NT2/D1 (cell line): ENCODE results near the gene FAXC.

ENCODE experiments used
- DNase-seq: peaks from one replicate; pipeline ENCODE4 v3.0.0-alpha.2; 2011; ENCODE audit warnings: low read depth, low spot score
- H3K27me3 ChIP-seq: 2 replicates; pipeline ENCODE4 v1.6.0; 2011; ENCODE audit warnings: mild to moderate bottlenecking; ENCODE audit not compliant: insufficient read length, insufficient read depth
- H3K36me3 ChIP-seq: 2 replicates; pipeline ENCODE4 v1.6.1; 2011; ENCODE audit warnings: mild to moderate bottlenecking, low read length, mixed read lengths; ENCODE audit not compliant: insufficient read depth, insufficient read length
- H3K4me1 ChIP-seq: 2 replicates; pipeline ENCODE4 v1.5.1; 2011; ENCODE audit not compliant: insufficient read depth, insufficient read length
- H3K4me3 ChIP-seq: 2 replicates; pipeline ENCODE4 v1.5.1; 2011; ENCODE audit warnings: low read depth; ENCODE audit not compliant: insufficient read length
- H3K9ac ChIP-seq: 2 replicates; pipeline ENCODE4 v1.6.0; 2011; ENCODE audit warnings: low read depth; ENCODE audit not compliant: insufficient read length
- H3K9me3 ChIP-seq: 2 replicates; pipeline ENCODE4 v1.5.1; 2011; ENCODE audit warnings: mild to moderate bottlenecking, low read length; ENCODE audit not compliant: insufficient read depth
- SUZ12 ChIP-seq: IDR thresholded peaks from 2 replicates; pipeline ENCODE4 v1.6.1; 2011; ENCODE audit not compliant: insufficient read length, insufficient read depth; ENCODE audit errors: extremely low read depth
- YY1 ChIP-seq: IDR thresholded peaks from 2 replicates; pipeline ENCODE4 v1.6.1; 2011; ENCODE audit not compliant: insufficient read length, insufficient read depth
- ZNF274 ChIP-seq: IDR thresholded peaks from 2 replicates; pipeline ENCODE4 v1.6.1; 2011; ENCODE audit warnings: mild to moderate bottlenecking, low read depth, low read length

The FAXC gene

DNA sequence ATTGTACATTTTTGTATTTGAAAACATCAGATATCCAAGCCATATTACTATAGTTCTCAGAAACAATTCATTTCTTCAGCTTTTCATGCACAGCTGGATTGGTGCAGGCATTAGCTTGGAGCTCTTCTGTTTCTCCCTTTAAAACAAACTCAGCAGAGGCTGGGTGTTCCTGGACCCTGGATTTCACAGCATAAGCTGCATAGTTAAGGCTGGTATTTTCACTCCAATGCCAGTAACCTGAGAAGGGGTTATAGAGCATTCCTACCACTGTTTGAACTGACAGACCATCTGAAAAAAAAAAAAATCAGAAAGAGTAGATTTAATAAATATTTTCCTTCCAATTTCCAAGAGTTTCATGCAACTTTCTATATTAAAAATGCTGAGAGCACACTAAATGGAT, 20.1 kb upstream of the FAXC start:
- TF ChIP-seq ZNF274 (no peak), SUZ12 (no peak), YY1 (no peak)
- Histone ChIP-seq H3K4me1 (no peaks in the 10 kb centered on the region), H3K9me3 (no peaks in the 10 kb centered on the region), H3K36me3 (no peaks in the 10 kb centered on the region), H3K27me3 (no peaks in the 10 kb centered on the region), H3K9ac (no peak overlapping the region), H3K4me3 (no peak overlapping the region)
- no peak for DNase-seq

DNA sequence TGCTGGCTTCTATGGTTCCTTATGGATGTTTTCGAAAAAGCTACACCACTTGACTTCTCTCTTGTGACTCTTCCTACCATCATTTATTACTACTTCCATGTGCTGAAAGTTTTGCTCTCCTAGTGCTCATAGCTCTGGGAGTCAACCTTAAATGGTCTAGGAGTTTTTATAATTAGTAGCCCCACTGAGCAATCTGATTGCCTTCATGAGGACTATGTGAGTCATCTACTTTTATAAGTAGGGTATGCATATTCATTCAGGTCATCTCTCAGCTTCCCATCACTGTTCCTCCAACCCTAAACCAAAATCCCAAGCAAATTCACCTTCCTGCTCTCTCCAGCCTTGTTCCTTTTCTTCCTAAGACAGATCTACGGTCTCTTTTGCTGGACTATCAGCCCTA, 17.4 kb upstream of the FAXC start:
- H3K4me3 ChIP-seq, result no peak overlapping the region
- H3K36me3 ChIP-seq, result no peaks in the 10 kb centered on the region
- no peak overlapping the region for H3K9ac ChIP-seq
- DNase-seq, result no peak
- TF ChIP-seq SUZ12, result no peak
- H3K4me1 ChIP-seq, result no peaks in the 10 kb centered on the region
- no peaks in the 10 kb centered on the region for H3K27me3 ChIP-seq
- no peaks in the 10 kb centered on the region for H3K9me3 ChIP-seq

DNA sequence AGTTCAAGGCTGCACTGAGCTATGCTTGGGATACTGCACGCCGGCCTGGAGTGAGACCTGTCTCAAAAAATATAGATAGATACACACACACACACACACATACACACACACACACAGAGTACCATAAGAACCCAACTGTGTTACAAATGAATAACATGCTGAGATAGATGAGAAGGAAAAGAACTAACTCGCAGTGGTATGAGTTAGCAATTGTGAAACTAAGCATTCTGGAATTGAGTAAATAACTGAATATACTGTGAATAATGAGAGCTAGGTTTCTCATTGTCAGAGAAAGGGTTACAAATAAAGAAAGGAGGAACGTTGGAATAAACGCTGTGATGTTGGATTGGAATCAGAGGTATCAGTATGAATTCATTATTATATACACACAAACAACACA, 14.6 kb upstream of the FAXC start:
- Histone ChIP-seq H3K36me3 (no peaks in the 10 kb centered on the region), H3K9me3 (no peaks in the 10 kb centered on the region), H3K4me3 (no peak overlapping the region), H3K4me1 (no peaks in the 10 kb centered on the region), H3K27me3 (no peaks in the 10 kb centered on the region), H3K9ac (no peak overlapping the region)
- no peak for DNase-seq
- TF ChIP-seq SUZ12 (no peak), ZNF274 (no peak), YY1 (no peak)

DNA sequence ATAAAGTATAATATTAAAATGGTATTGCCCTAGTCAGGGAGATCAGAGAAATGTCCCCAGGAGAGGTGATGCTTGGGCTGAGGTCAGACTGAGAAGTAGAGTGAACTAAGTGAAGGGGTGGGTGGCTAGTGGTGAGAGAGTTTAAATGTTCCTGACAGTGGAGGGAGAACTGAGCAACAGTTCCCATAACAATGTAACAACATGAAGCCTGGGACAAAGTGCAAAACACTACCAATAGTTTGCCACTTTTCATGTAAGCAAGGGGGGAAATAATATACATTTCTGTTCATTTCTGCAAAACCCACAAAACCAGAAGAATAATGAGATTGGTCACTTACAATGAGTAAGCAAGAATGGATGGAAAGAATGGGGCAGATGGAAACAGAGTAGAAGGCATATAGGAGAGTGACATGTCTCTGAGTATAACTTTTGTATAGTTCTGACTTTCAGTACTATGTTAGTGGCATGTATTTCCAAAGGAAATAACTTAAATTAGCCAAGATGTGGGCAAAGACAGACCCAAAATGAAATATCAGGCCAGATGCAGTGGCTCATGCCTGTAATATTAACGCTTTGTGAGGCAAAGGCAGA, 13.3 kb upstream of the FAXC start:
- no peaks in the 10 kb centered on the region for H3K9me3 ChIP-seq
- no peak overlapping the region for H3K9ac ChIP-seq
- TF ChIP-seq ZNF274 (no peak), YY1 (no peak), SUZ12 (no peak)
- H3K4me3 ChIP-seq, result no peak overlapping the region
- DNase-seq, result no peak
- H3K27me3 ChIP-seq, result no peaks in the 10 kb centered on the region
- no peaks in the 10 kb centered on the region for H3K36me3 ChIP-seq
- H3K4me1 ChIP-seq, result no peaks in the 10 kb centered on the region

DNA sequence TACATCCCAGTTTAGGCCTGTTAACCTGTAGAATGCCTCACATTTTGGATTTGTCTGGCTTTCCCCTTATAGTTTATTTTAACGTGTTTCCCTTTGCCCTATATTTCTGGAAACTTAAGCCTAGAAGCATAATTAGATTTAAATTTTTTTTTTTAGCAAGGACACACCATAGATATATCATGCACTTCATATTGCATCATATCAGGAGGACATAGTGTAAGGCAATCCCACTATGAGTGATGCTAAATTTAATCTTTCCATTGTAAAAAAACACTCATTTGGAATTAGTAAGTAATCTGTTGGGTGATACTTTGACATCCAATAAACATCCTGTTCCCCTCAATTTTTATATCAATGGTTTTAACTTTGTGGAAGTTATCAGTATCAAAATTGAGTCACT, 10.3 kb upstream of the FAXC start:
- H3K9me3 ChIP-seq, result no peaks in the 10 kb centered on the region
- H3K4me1 ChIP-seq, result no peaks in the 10 kb centered on the region
- H3K4me3 ChIP-seq, result no peak overlapping the region
- no peak overlapping the region for H3K9ac ChIP-seq
- H3K27me3 ChIP-seq, result no peaks in the 10 kb centered on the region
- no peak for DNase-seq
- H3K36me3 ChIP-seq, result no peaks in the 10 kb centered on the region
- no peak for TF ChIP-seq SUZ12
- no peak for TF ChIP-seq ZNF274
- no peak for TF ChIP-seq YY1

DNA sequence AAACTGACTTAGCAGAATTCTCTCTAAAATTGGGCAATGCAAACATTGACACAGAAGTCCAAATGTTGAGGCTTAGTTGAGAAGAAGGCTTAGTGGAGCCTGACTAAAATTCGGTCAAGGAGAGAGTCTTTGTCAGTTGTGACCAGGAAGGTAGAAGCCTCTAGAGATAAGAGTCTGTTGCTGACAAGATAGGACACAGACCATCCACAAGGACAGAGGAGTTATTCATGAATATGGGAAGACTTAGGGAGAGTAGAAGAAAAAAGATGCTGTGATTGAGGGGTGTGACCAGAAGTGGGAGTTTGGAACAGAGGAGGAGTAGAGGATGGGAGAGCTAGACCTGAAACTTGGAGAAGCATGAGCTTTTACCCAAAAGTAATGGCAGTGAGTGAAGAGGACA, 7.2 kb upstream of the FAXC start:
- no peak overlapping the region for H3K9ac ChIP-seq
- H3K4me1 ChIP-seq, result no peaks in the 10 kb centered on the region
- no peaks in the 10 kb centered on the region for H3K27me3 ChIP-seq
- H3K36me3 ChIP-seq, result no peaks in the 10 kb centered on the region
- H3K4me3 ChIP-seq, result no peak overlapping the region
- no peak for DNase-seq
- H3K9me3 ChIP-seq, result no peaks in the 10 kb centered on the region
- no peak for TF ChIP-seq ZNF274
- TF ChIP-seq YY1, result no peak
- no peak for TF ChIP-seq SUZ12

DNA sequence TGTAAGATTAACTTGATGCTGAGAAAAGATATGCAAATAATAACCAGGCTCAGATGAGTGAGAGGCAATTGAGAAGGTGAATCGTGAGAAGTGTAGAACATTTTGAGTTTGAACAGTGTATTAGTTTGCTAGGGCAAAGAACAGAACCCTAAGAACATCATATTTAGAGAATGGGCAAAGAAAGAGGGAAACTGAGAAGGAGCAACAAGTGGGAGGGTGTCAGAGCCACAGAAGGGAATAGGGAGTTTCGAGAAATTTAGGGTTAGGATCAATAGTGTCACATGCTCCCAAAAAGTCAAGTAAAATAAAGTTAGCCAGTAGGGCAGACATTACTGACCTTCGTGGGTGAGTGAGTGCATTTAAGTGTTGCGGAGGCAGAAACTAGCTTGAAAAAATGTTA, 5.5 kb upstream of the FAXC start:
- no peak overlapping the region for H3K4me3 ChIP-seq
- no peaks in the 10 kb centered on the region for H3K36me3 ChIP-seq
- TF ChIP-seq ZNF274 (no peak), SUZ12 (no peak), YY1 (no peak)
- no peaks in the 10 kb centered on the region for H3K9me3 ChIP-seq
- no peak overlapping the region for H3K9ac ChIP-seq
- H3K27me3 ChIP-seq, result peaks cover 9% of the 10 kb centered on the region
- DNase-seq, result no peak
- no peaks in the 10 kb centered on the region for H3K4me1 ChIP-seq

DNA sequence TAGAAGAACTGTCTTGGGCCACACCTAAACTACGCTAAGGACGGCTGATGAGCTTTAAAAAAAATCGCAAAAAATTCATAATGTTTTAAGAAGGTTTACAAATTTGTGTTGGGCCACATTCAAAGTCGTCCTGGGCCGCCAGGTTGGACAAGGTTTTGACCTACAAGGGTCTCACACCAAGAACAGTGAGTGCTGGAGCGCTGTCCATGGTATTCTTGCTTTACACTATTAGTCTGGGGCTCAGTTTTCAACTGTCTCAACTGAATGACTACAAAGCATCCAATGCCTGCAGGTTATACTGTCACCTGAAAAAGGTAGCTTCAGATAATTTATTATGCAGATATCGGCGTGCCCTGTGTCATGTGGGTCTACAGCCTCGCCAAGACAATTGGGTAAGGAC, 3.7 kb upstream of the FAXC start:
- no peak for DNase-seq
- H3K36me3 ChIP-seq, result no peaks in the 10 kb centered on the region
- no peak overlapping the region for H3K4me3 ChIP-seq
- no peak for TF ChIP-seq YY1
- no peak for TF ChIP-seq ZNF274
- TF ChIP-seq SUZ12, result no peak
- H3K27me3 ChIP-seq, result peaks cover 9% of the 10 kb centered on the region
- no peak overlapping the region for H3K9ac ChIP-seq
- no peaks in the 10 kb centered on the region for H3K4me1 ChIP-seq
- no peaks in the 10 kb centered on the region for H3K9me3 ChIP-seq
